ENCODE data around the gene MOB2.

Gene MOB2

GRCh38 chr11:1499899-1500298 lies 13.3 kb upstream of the MOB2 start:
- in situ Hi-C loops (cut with HindIII; ENCODE audit: low pct_ligation_motif_present, low sequenced_read_pairs), result no loop called here
- DNase-seq, result no peak
- TF ChIP-seq CTCF (IDR thresholded peaks at IDR 0.05; ENCODE audit: low read depth, low read length, missing control alignments), result no peak
- no peak overlapping the region for H3K27ac ChIP-seq
- no peaks in the 10 kb centered on the region for H3K36me3 ChIP-seq (replicated peaks)
- H3K27me3 ChIP-seq (replicated peaks), result no peaks in the 10 kb centered on the region
- no peak overlapping the region for H3K4me3 ChIP-seq (ENCODE audit: low read depth, low read length)

GRCh38 chr11:1499261-1499890 lies 12.8 kb upstream of the MOB2 start:
- TF ChIP-seq CTCF (IDR thresholded peaks at IDR 0.05; ENCODE audit: low read depth, low read length, missing control alignments), result no peak
- Histone ChIP-seq H3K4me3 (ENCODE audit: low read depth, low read length) (no peak overlapping the region), H3K36me3 (replicated peaks) (no peaks in the 10 kb centered on the region), H3K27ac (no peak overlapping the region), H3K27me3 (replicated peaks) (no peaks in the 10 kb centered on the region)
- in situ Hi-C loops (cut with HindIII; ENCODE audit: low pct_ligation_motif_present, low sequenced_read_pairs), result no loop called here
- no peak for DNase-seq

GRCh38 chr11:1498262-1498661 lies 11.7 kb upstream of the MOB2 start:
- DNase-seq, result no peak
- no peak for TF ChIP-seq CTCF (IDR thresholded peaks at IDR 0.05; ENCODE audit: low read depth, low read length, missing control alignments)
- in situ Hi-C loops (cut with HindIII; ENCODE audit: low pct_ligation_motif_present, low sequenced_read_pairs), result no loop called here
- H3K4me3 ChIP-seq (ENCODE audit: low read depth, low read length), result no peak overlapping the region
- no peaks in the 10 kb centered on the region for H3K27me3 ChIP-seq (replicated peaks)
- H3K36me3 ChIP-seq (replicated peaks), result no peaks in the 10 kb centered on the region
- no peak overlapping the region for H3K27ac ChIP-seq

GRCh38 chr11:1497600-1497999 lies 11.0 kb upstream of the MOB2 start:
- H3K36me3 ChIP-seq (replicated peaks), result no peaks in the 10 kb centered on the region
- no peaks in the 10 kb centered on the region for H3K27me3 ChIP-seq (replicated peaks)
- TF ChIP-seq CTCF (IDR thresholded peaks at IDR 0.05; ENCODE audit: low read depth, low read length, missing control alignments), result no peak
- no peak overlapping the region for H3K27ac ChIP-seq
- in situ Hi-C loops (cut with HindIII; ENCODE audit: low pct_ligation_motif_present, low sequenced_read_pairs), result no loop called here
- H3K4me3 ChIP-seq (ENCODE audit: low read depth, low read length), result no peak overlapping the region
- DNase-seq, result no peak

GRCh38 chr11:1496761-1497095 lies 10.1 kb upstream of the MOB2 start:
- Histone ChIP-seq H3K36me3 (replicated peaks) (no peaks in the 10 kb centered on the region), H3K27ac (no peak overlapping the region), H3K4me3 (ENCODE audit: low read depth, low read length) (no peak overlapping the region), H3K27me3 (replicated peaks) (no peaks in the 10 kb centered on the region)
- in situ Hi-C loops (cut with HindIII; ENCODE audit: low pct_ligation_motif_present, low sequenced_read_pairs), result no loop called here
- no peak for TF ChIP-seq CTCF (IDR thresholded peaks at IDR 0.05; ENCODE audit: low read depth, low read length, missing control alignments)
- DNase-seq, result no peak

- Histone ChIP-seq H3K36me3 (replicated peaks) (no peaks in the 10 kb centered on the region), H3K27ac (no peak overlapping the region), H3K4me3 (ENCODE audit: low read depth, low read length) (no peak overlapping the region), H3K27me3 (replicated peaks) (no peaks in the 10 kb centered on the region)
- in situ Hi-C loops (cut with HindIII; ENCODE audit: low pct_ligation_motif_present, low sequenced_read_pairs), result no loop called here
- no peak for DNase-seq
- TF ChIP-seq CTCF (IDR thresholded peaks at IDR 0.05; ENCODE audit: low read depth, low read length, missing control alignments), result no peak
Observed at GRCh38 chr11:1496091-1496760, 9.6 kb upstream of the MOB2 start.
